Mucosa of stomach (tissue), 1 donor: ENCODE results near the gene TBX10.

Experiments used
- H3K27me3 ChIP-seq: one replicate; pipeline ENCODE4 v1.7.0; 2013; ENCODE audit warnings: mild to moderate bottlenecking, low read length; ENCODE audit not compliant: control insufficient read depth, insufficient read depth
- H3K36me3 ChIP-seq: one replicate; pipeline ENCODE4 v1.7.0; 2013; ENCODE audit warnings: low read length; ENCODE audit not compliant: control insufficient read depth, insufficient read depth
- H3K4me1 ChIP-seq: one replicate; pipeline ENCODE4 v1.7.0; 2013; ENCODE audit warnings: mild to moderate bottlenecking, low read length; ENCODE audit not compliant: control insufficient read depth, insufficient read depth
- H3K4me3 ChIP-seq: one replicate; pipeline ENCODE4 v1.7.0; 2013; ENCODE audit warnings: low read length
- H3K9ac ChIP-seq: one replicate; pipeline ENCODE4 v1.7.0; 2013; ENCODE audit warnings: mild to moderate bottlenecking, low read length, moderate library complexity
- H3K9me3 ChIP-seq: one replicate; pipeline ENCODE4 v1.7.0; 2013; ENCODE audit warnings: mild to moderate bottlenecking, low read length, moderate library complexity; ENCODE audit not compliant: control insufficient read depth
- donor health status: Pancreatic carcinoma.

TBX10 gene

GRCh38 chr11:67648140-67648795, 8.7 kb upstream of the TBX10 start:
- Histone ChIP-seq H3K9ac (no peak overlapping the region), H3K27me3 (no peaks in the 10 kb centered on the region), H3K9me3 (no peaks in the 10 kb centered on the region), H3K4me3 (no peak overlapping the region), H3K36me3 (no peaks in the 10 kb centered on the region), H3K4me1 (peaks cover 13% of the 10 kb centered on the region)

DNA sequence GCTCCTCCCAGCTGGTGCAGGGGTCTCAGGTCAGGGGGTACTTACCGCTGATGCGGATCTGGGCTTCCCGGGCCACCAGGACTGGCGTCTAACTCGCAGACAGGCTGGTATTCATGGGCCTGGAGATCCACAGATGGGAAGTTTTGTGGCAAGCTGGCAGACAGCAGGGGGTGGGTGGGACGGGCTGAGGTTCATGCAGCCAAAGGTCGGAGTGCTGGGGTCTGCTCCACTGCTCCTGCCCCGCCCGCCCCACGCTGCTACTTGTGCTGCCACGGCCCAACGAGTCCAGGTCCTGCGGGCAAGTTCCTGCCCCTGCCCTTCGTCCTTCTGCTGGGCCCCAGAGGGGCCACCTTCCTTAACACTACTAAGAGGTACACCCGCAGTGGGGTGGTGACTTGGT, 7.9 kb upstream of the TBX10 start:
- Histone ChIP-seq H3K4me3 (no peak overlapping the region), H3K9me3 (no peaks in the 10 kb centered on the region), H3K36me3 (no peaks in the 10 kb centered on the region), H3K27me3 (no peaks in the 10 kb centered on the region), H3K4me1 (peaks cover 10% of the 10 kb centered on the region), H3K9ac (no peak overlapping the region)

GRCh38 chr11:67646535-67647336, 7.2 kb upstream of the TBX10 start:
- Histone ChIP-seq H3K9me3 (no peaks in the 10 kb centered on the region), H3K36me3 (no peaks in the 10 kb centered on the region), H3K4me3 (no peak overlapping the region), H3K9ac (no peak overlapping the region), H3K27me3 (no peaks in the 10 kb centered on the region), H3K4me1 (peaks cover 6% of the 10 kb centered on the region)

- Histone ChIP-seq H3K27me3 (no peaks in the 10 kb centered on the region), H3K4me3 (no peak overlapping the region), H3K4me1 (peaks cover 6% of the 10 kb centered on the region), H3K9ac (no peak overlapping the region), H3K36me3 (no peaks in the 10 kb centered on the region), H3K9me3 (no peaks in the 10 kb centered on the region)
Measured at GRCh38 chr11:67645521-67646461, 6.2 kb upstream of the TBX10 start.

GRCh38 chr11:67644472-67645418, 5.2 kb upstream of the TBX10 start:
- H3K4me1 ChIP-seq: peaks cover 5% of the 10 kb centered on the region
- peaks cover 6% of the 10 kb centered on the region for H3K27me3 ChIP-seq
- H3K4me3 ChIP-seq: no peak overlapping the region

GRCh38 chr11:67644042-67644441, 4.5 kb upstream of the TBX10 start:
- H3K36me3 ChIP-seq: no peaks in the 10 kb centered on the region
- H3K4me1 ChIP-seq: peaks cover 5% of the 10 kb centered on the region
- no peak overlapping the region for H3K9ac ChIP-seq
- no peak overlapping the region for H3K4me3 ChIP-seq
- peaks cover 6% of the 10 kb centered on the region for H3K27me3 ChIP-seq
- no peaks in the 10 kb centered on the region for H3K9me3 ChIP-seq

More at GRCh38 chr11:67644472-67645418, 5.2 kb upstream of the TBX10 start:
- Histone ChIP-seq H3K9me3 (no peaks in the 10 kb centered on the region), H3K9ac (no peak overlapping the region), H3K36me3 (no peaks in the 10 kb centered on the region)

DNA sequence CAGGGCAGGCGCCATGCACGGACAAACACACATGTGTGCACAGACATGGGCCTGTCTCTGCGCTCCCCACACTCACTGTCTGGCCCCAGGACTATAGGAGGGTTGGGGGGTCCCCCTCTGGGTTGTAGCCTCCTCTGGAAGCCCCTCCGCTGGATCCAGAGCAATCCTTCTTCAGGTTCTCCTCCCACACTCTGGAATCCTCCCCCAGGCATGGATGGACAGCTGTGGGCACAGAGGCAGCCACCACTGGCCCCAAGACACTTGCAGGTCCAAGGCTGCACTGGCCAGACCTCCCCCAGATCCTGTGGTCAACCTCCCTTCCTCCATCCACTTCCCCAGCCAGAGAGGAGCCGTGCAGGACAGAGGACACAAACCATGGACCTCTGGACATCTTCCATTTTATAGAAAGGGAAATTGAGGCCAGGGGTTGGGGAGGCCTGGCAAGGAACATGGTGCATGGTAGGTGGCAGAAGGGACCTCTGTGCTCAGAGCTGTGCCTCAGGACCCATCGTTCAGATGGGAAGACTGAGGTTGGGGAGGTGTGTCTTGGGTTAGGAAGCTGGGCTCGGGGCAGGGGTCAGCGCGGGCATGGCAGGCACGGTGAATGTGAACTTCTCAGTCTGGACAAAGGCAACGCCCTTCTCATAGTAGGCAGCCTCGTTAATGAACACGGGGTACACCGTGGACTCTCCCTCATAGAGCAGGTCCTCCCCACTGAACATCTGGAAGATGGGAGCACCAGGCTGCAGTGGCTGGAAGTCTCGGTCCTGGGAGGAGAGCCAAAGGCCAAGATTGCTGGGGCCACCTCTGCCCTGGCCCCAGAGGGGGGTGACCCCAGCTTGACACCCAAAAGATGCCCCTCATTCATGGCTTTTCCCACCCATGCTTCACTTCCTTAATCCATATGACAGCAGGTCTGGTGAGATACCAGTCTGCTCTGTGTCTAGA, 2.9 kb upstream of the TBX10 start:
- Histone ChIP-seq H3K27me3 (peaks cover 6% of the 10 kb centered on the region), H3K4me1 (peaks cover 16% of the 10 kb centered on the region), H3K9me3 (no peaks in the 10 kb centered on the region), H3K4me3 (no peak overlapping the region), H3K36me3 (no peaks in the 10 kb centered on the region), H3K9ac (no peak overlapping the region)

GRCh38 chr11:67641338-67642172, 2.0 kb upstream of the TBX10 start:
- H3K9me3 ChIP-seq: no peaks in the 10 kb centered on the region
- H3K4me3 ChIP-seq: no peak overlapping the region
- no peak overlapping the region for H3K9ac ChIP-seq
- no peaks in the 10 kb centered on the region for H3K36me3 ChIP-seq
- H3K27me3 ChIP-seq: peaks cover 6% of the 10 kb centered on the region
- H3K4me1 ChIP-seq: peaks cover 19% of the 10 kb centered on the region

- peaks cover 19% of the 10 kb centered on the region for H3K4me1 ChIP-seq
- H3K27me3 ChIP-seq: peaks cover 6% of the 10 kb centered on the region
- no peaks in the 10 kb centered on the region for H3K36me3 ChIP-seq
- no peaks in the 10 kb centered on the region for H3K9me3 ChIP-seq
- no peak overlapping the region for H3K4me3 ChIP-seq
- no peak overlapping the region for H3K9ac ChIP-seq
Measured at GRCh38 chr11:67640758-67641337, 1.3 kb upstream of the TBX10 start.
